NCI-H2227 (cell line): ENCODE measurements around the gene SERPINA6.
"Not testable (repeated sequence)": the region's sequence is repeated elsewhere in the genome, so short reads cannot be mapped to it uniquely, and the experiment has no call there.

Experiments
- DNase-seq: peaks from one replicate; lab custom pipeline; 2025; ENCODE audit not compliant: unreplicated experiment; lab: John Stamatoyannopoulos, UW

The SERPINA6 gene

GRCh38 chr14:94354638-94355185, 31.6 kb upstream of the SERPINA6 start:
- no peak for DNase-seq

- not testable (repeated sequence) for DNase-seq
Observed at GRCh38 chr14:94354190-94354589, 31.1 kb upstream of the SERPINA6 start.

- no peak for DNase-seq
Observed at GRCh38 chr14:94349276-94349675, 26.1 kb upstream of the SERPINA6 start.

- no peak for DNase-seq
Observed at GRCh38 chr14:94348836-94349235, 25.7 kb upstream of the SERPINA6 start.

GRCh38 chr14:94346841-94347240, 23.7 kb upstream of the SERPINA6 start:
- DNase-seq = no peak

GRCh38 chr14:94346065-94346786, 23.1 kb upstream of the SERPINA6 start:
- not testable (repeated sequence) for DNase-seq

- DNase-seq = no peak
Observed at GRCh38 chr14:94345344-94346064, 22.4 kb upstream of the SERPINA6 start.

GRCh38 chr14:94344389-94344788, 21.3 kb upstream of the SERPINA6 start:
- no peak for DNase-seq

GRCh38 chr14:94343238-94344005, 20.3 kb upstream of the SERPINA6 start:
- DNase-seq = no peak

GRCh38 chr14:94342334-94342934, 19.3 kb upstream of the SERPINA6 start:
- DNase-seq = no peak

GRCh38 chr14:94341656-94342333, 18.7 kb upstream of the SERPINA6 start:
- DNase-seq = no peak

- DNase-seq = no peak
Observed at GRCh38 chr14:94340533-94340932, 17.4 kb upstream of the SERPINA6 start.

- no peak for DNase-seq
Observed at GRCh38 chr14:94338023-94338422, 14.9 kb upstream of the SERPINA6 start.

GRCh38 chr14:94337274-94337673, 14.1 kb upstream of the SERPINA6 start:
- no peak for DNase-seq

GRCh38 chr14:94334872-94335271, 11.7 kb upstream of the SERPINA6 start:
- no peak for DNase-seq

GRCh38 chr14:94332587-94332986, 9.5 kb upstream of the SERPINA6 start:
- DNase-seq = no peak

- DNase-seq = no peak
Observed at GRCh38 chr14:94332063-94332583, 9.0 kb upstream of the SERPINA6 start.

GRCh38 chr14:94331462-94331861, 8.3 kb upstream of the SERPINA6 start:
- DNase-seq = no peak

- no peak for DNase-seq
Observed at GRCh38 chr14:94330857-94331256, 7.7 kb upstream of the SERPINA6 start.

- no peak for DNase-seq
Observed at GRCh38 chr14:94330432-94330831, 7.3 kb upstream of the SERPINA6 start.
